ENCODE results near the gene PDE7B. TPM values are rescaled to one million over a fixed set of nuclear protein-coding genes. Genes with fewer than 3 reads are reported as not detected.
A peak's percentile ranks its signal among the peaks of the same experiment; 100 is the strongest.

PDE7B gene
- total RNA-seq, 2 experiments from 2014 or later: 0.73 to 1.1 TPM

- intact Hi-C loops (cut with DNase I, micrococcal nuclease): loop anchor here (1.0 to 5.0 kb wide), 6 partner anchors 58 to 458 kb away; partner anchors contain the start of gene PDE7B (in 1 of the 2)
- ATAC-seq: peak; percentile 81
- H3K27ac Mint-ChIP-seq: no peak overlapping the region
- POLR2A ChIA-PET: no interaction called here
- no peaks in the 10 kb centered on the region for H3K36me3 Mint-ChIP-seq (ENCODE audit: low read depth)
- DNase-seq: peak; percentile 71
- CTCF ChIA-PET: interaction anchor here (0.6 to 3.1 kb wide), 37 partner anchors 9 to 1849 kb away, joined by 3 to 23 read pairs (median 4); partner anchors contain the start of gene PDE7B
- no peaks in the 10 kb centered on the region for H3K27me3 Mint-ChIP-seq
- H3K4me3 Mint-ChIP-seq: no peak overlapping the region
- H3K9me3 Mint-ChIP-seq (ENCODE audit: low read depth): no peaks in the 10 kb centered on the region
- peaks cover 11% of the 10 kb centered on the region for H3K4me1 Mint-ChIP-seq
These were observed 58.4 kb downstream of the PDE7B start for GRCh38 chr6:135909737-135910387.

- no peak for DNase-seq
- ChIA-PET POLR2A (no interaction called here), CTCF (interaction anchor here (0.7 to 3.1 kb wide), 4 partner anchors 9 to 302 kb away, joined by 3 to 23 read pairs (median 4); no protein-coding TSS in a partner anchor)
- Mint-ChIP-seq H3K4me3 (no peak overlapping the region), H3K27ac (no peak overlapping the region), H3K36me3 (ENCODE audit: low read depth) (no peaks in the 10 kb centered on the region), H3K4me1 (peaks cover 15% of the 10 kb centered on the region), H3K9me3 (ENCODE audit: low read depth) (no peaks in the 10 kb centered on the region), H3K27me3 (no peaks in the 10 kb centered on the region)
- no peak for ATAC-seq
- intact Hi-C loops (cut with DNase I, micrococcal nuclease): loop anchor here (1.0 to 5.0 kb wide), 2 partner anchors 316 to 375 kb away; no protein-coding TSS in a partner anchor
These were observed 59.5 kb downstream of the PDE7B start for GRCh38 chr6:135910790-135911618.

GRCh38 chr6:135913785-135914184 lies 62.3 kb downstream of the PDE7B start:
- peak; percentile 85 for ATAC-seq

GRCh38 chr6:135919026-135919425 lies 67.5 kb downstream of the PDE7B start:
- H3K27ac Mint-ChIP-seq: no peak overlapping the region
- no peaks in the 10 kb centered on the region for H3K9me3 Mint-ChIP-seq (ENCODE audit: low read depth)
- POLR2A ChIA-PET: no interaction called here
- CTCF ChIA-PET: interaction anchor here (4.9 kb wide), 1 partner anchor 9 kb away, joined by 23 read pairs; no protein-coding TSS in a partner anchor
- H3K4me1 Mint-ChIP-seq: peaks cover 20% of the 10 kb centered on the region
- no peaks in the 10 kb centered on the region for H3K36me3 Mint-ChIP-seq (ENCODE audit: low read depth)
- H3K4me3 Mint-ChIP-seq: no peak overlapping the region
- intact Hi-C loops (cut with DNase I, micrococcal nuclease): no loop called here
- ATAC-seq: peak; percentile 53
- no peak for DNase-seq
- no peaks in the 10 kb centered on the region for H3K27me3 Mint-ChIP-seq

More at GRCh38 chr6:135913785-135914184, 62.3 kb downstream of the PDE7B start:
- Mint-ChIP-seq H3K4me1 (peaks cover 13% of the 10 kb centered on the region), H3K27ac (no peak overlapping the region), H3K4me3 (no peak overlapping the region), H3K36me3 (ENCODE audit: low read depth) (no peaks in the 10 kb centered on the region), H3K27me3 (no peaks in the 10 kb centered on the region), H3K9me3 (ENCODE audit: low read depth) (no peaks in the 10 kb centered on the region)
- peak; percentile 30 for DNase-seq
- ChIA-PET POLR2A (no interaction called here), CTCF (no interaction called here)
- intact Hi-C loops (cut with DNase I, micrococcal nuclease): loop anchor here in 1 of 2 experiments (5.0 kb wide), 1 partner anchor 314 kb away; no protein-coding TSS in a partner anchor

- Mint-ChIP-seq H3K27ac (no peak overlapping the region), H3K9me3 (ENCODE audit: low read depth) (no peaks in the 10 kb centered on the region), H3K4me1 (peaks cover 19% of the 10 kb centered on the region), H3K4me3 (no peak overlapping the region), H3K36me3 (ENCODE audit: low read depth) (no peaks in the 10 kb centered on the region), H3K27me3 (no peaks in the 10 kb centered on the region)
- DNase-seq: no peak
- intact Hi-C loops (cut with DNase I, micrococcal nuclease): no loop called here
- no peak for ATAC-seq
- ChIA-PET POLR2A (no interaction called here), CTCF (interaction anchor here (4.9 kb wide), 1 partner anchor 10 kb away, joined by 23 read pairs; no protein-coding TSS in a partner anchor)
These were observed 69.2 kb downstream of the PDE7B start for GRCh38 chr6:135920689-135921088.

GRCh38 chr6:135921188-135921587 lies 69.7 kb downstream of the PDE7B start:
- ATAC-seq (no peak), DNase-seq (no peak)
- ChIA-PET POLR2A (no interaction called here), CTCF (interaction anchor here (0.7 to 4.9 kb wide), 2 partner anchors 11 to 401 kb away, joined by 3 to 23 read pairs; no protein-coding TSS in a partner anchor)
- no peaks in the 10 kb centered on the region for H3K36me3 Mint-ChIP-seq (ENCODE audit: low read depth)
- H3K9me3 Mint-ChIP-seq (ENCODE audit: low read depth): no peaks in the 10 kb centered on the region
- no peaks in the 10 kb centered on the region for H3K27me3 Mint-ChIP-seq
- intact Hi-C loops (cut with DNase I, micrococcal nuclease): no loop called here
- no peak overlapping the region for H3K27ac Mint-ChIP-seq
- peaks cover 15% of the 10 kb centered on the region for H3K4me1 Mint-ChIP-seq
- no peak overlapping the region for H3K4me3 Mint-ChIP-seq

GRCh38 chr6:135922174-135922573 lies 70.7 kb downstream of the PDE7B start:
- DNase-seq (no peak), ATAC-seq (peak; percentile 78)
- Mint-ChIP-seq H3K27ac (no peak overlapping the region), H3K4me3 (no peak overlapping the region), H3K36me3 (ENCODE audit: low read depth) (no peaks in the 10 kb centered on the region), H3K27me3 (no peaks in the 10 kb centered on the region), H3K9me3 (ENCODE audit: low read depth) (no peaks in the 10 kb centered on the region), H3K4me1 (peaks cover 15% of the 10 kb centered on the region)
- intact Hi-C loops (cut with DNase I, micrococcal nuclease): no loop called here
- POLR2A ChIA-PET: no interaction called here
- CTCF ChIA-PET: interaction anchor here (4.9 kb wide), 1 partner anchor 12 kb away, joined by 23 read pairs; no protein-coding TSS in a partner anchor

- DNase-seq (no peak), ATAC-seq (no peak)
- Mint-ChIP-seq H3K27me3 (no peaks in the 10 kb centered on the region), H3K9me3 (ENCODE audit: low read depth) (no peaks in the 10 kb centered on the region), H3K27ac (no peak overlapping the region), H3K4me1 (peaks cover 15% of the 10 kb centered on the region), H3K36me3 (ENCODE audit: low read depth) (no peaks in the 10 kb centered on the region), H3K4me3 (no peak overlapping the region)
- ChIA-PET CTCF (interaction anchor here (0.5 to 4.9 kb wide), 2 partner anchors 12 to 27 kb away, joined by 3 to 23 read pairs; no protein-coding TSS in a partner anchor), POLR2A (no interaction called here)
- intact Hi-C loops (cut with DNase I, micrococcal nuclease): no loop called here
These were observed 71.2 kb downstream of the PDE7B start for GRCh38 chr6:135922746-135923145.

GRCh38 chr6:135932651-135933050 lies 81.2 kb downstream of the PDE7B start:
- ATAC-seq: no peak
- Mint-ChIP-seq H3K36me3 (ENCODE audit: low read depth) (no peaks in the 10 kb centered on the region), H3K27ac (no peak overlapping the region), H3K9me3 (ENCODE audit: low read depth) (peaks cover 10% of the 10 kb centered on the region), H3K27me3 (no peaks in the 10 kb centered on the region), H3K4me1 (peaks cover 3% of the 10 kb centered on the region), H3K4me3 (no peak overlapping the region)
- intact Hi-C loops (cut with DNase I, micrococcal nuclease): no loop called here
- CTCF ChIA-PET: interaction anchor here (1.0 kb wide), 1 partner anchor 396 kb away, joined by 3 read pairs; no protein-coding TSS in a partner anchor
- no peak for DNase-seq
- POLR2A ChIA-PET: no interaction called here

- H3K9me3 Mint-ChIP-seq (ENCODE audit: low read depth): no peaks in the 10 kb centered on the region
- CTCF ChIA-PET: interaction anchor here (0.7 kb wide), 2 partner anchors 243 to 427 kb away, joined by 3 read pairs; no protein-coding TSS in a partner anchor
- ATAC-seq (no peak), DNase-seq (no peak)
- POLR2A ChIA-PET: no interaction called here
- no peaks in the 10 kb centered on the region for H3K27me3 Mint-ChIP-seq
- H3K4me3 Mint-ChIP-seq: no peak overlapping the region
- intact Hi-C loops (cut with DNase I, micrococcal nuclease): no loop called here
- no peaks in the 10 kb centered on the region for H3K36me3 Mint-ChIP-seq (ENCODE audit: low read depth)
- no peaks in the 10 kb centered on the region for H3K4me1 Mint-ChIP-seq
- no peak overlapping the region for H3K27ac Mint-ChIP-seq
These were observed 84.6 kb downstream of the PDE7B start for GRCh38 chr6:135935941-135936601.

- H3K9me3 Mint-ChIP-seq (ENCODE audit: low read depth): no peaks in the 10 kb centered on the region
- H3K4me1 Mint-ChIP-seq: no peaks in the 10 kb centered on the region
- no peaks in the 10 kb centered on the region for H3K36me3 Mint-ChIP-seq (ENCODE audit: low read depth)
- peak; percentile 26 for ATAC-seq
- intact Hi-C loops (cut with DNase I, micrococcal nuclease): no loop called here
- no peak overlapping the region for H3K4me3 Mint-ChIP-seq
- DNase-seq: no peak
- CTCF ChIA-PET: interaction anchor here (0.7 kb wide), 1 partner anchor 243 kb away, joined by 3 read pairs; no protein-coding TSS in a partner anchor
- H3K27me3 Mint-ChIP-seq: no peaks in the 10 kb centered on the region
- H3K27ac Mint-ChIP-seq: no peak overlapping the region
- POLR2A ChIA-PET: no interaction called here
These were observed 85.1 kb downstream of the PDE7B start for GRCh38 chr6:135936606-135937005.
